Right cardiac atrium (tissue), 5 donors: ENCODE data around the gene FOXG1. TPM values are rescaled to one million over a fixed set of nuclear protein-coding genes. Genes with fewer than 3 reads are reported as not detected.

ENCODE experiments used
- ATAC-seq, 2 donors: fragments of 200-7000 bp; cut with Tn5 transposase; one replicate each; pipeline versions ENCODE4 v1.8.0 to v1.9.1; 2020; ENCODE audit warnings: moderate library complexity in 2 of 2, mild to moderate bottlenecking in 1 of 2
- DNase-seq, 3 donors: peaks; one replicate each; pipeline ENCODE4 v3.0.0-alpha.2; 2020
- H3K27ac ChIP-seq: one replicate; pipeline ENCODE4 v1.5.1; 2013; ENCODE audit warnings: mild to moderate bottlenecking, low read length, control low read depth, moderate library complexity
- H3K27me3 ChIP-seq: one replicate; pipeline ENCODE4 v1.6.1; 2013; ENCODE audit not compliant: control insufficient read depth, insufficient read depth
- H3K4me1 ChIP-seq: one replicate; pipeline ENCODE4 v1.6.1; 2013; ENCODE audit warnings: low read length; ENCODE audit not compliant: control insufficient read depth, insufficient read depth
- H3K4me3 ChIP-seq: one replicate; pipeline ENCODE4 v1.5.1; 2013; ENCODE audit warnings: low read length, control low read depth
- H3K9me3 ChIP-seq: one replicate; pipeline ENCODE4 v1.6.1; 2013; ENCODE audit warnings: low read length; ENCODE audit not compliant: control insufficient read depth
- WGBS: extraction: QIAGEN DNeasy Blood & Tissue Kit; methylation state at CpG from one replicate; pipeline ENCODE4 v1.1.7; 2013; 5-methylcytosine and 5-hydroxymethylcytosine counted together
- intact Hi-C, 4 donors: fragments of 100-400 bp; cut with DNase I; formaldehyde crosslinking; loops; one replicate each; pipeline versions ENCODE4 v1.11.0 to v1.14.0; 2022 to 2023
- polyA plus RNA-seq: library from polyadenylated mRNA; stranded (reverse); fragments of 200-250 nt; gene quantifications from one replicate; pipeline ENCODE4 v1.2.3, GENCODE V29; 2013
- total RNA-seq, 4 donors: library from RNA; stranded (reverse); fragmentation: NEBNext Ultra II Directional; extraction: Animal tissue kit (Norgen Biotek cat#: 25700); gene quantifications; one replicate each; pipeline ENCODE4 v1.2.1, GENCODE V29; 2021
- donor health status: healthy with polysubstance abuse.
- donor health status: DM: no; HTN: yes; CAD: no.
- donor health status: DM: no; HTN: no; CAD: no.
- donor health status: DM: no; HTN: yes; CAD: no; lungs with severe emphysema.
- donor health status: DM: yes; HTN: yes; CAD: no.

The FOXG1 gene
- total and polyA plus RNA-seq, 5 donors: 0.20 TPM; not detected in 4

- peaks cover 7% of the 10 kb centered on the region for H3K27me3 ChIP-seq
- no peak overlapping the region for H3K4me3 ChIP-seq
- H3K9me3 ChIP-seq: no peaks in the 10 kb centered on the region
- ATAC-seq (no peak), DNase-seq (no peak)
- WGBS: 9% methylated on average over 3 of the region's 3 CpGs
- H3K4me1 ChIP-seq: no peaks in the 10 kb centered on the region
- intact Hi-C loops: loop anchor here in 2 of 4 donors (5.0 to 10.0 kb wide), 3 partner anchors 776 to 1459 kb away; no protein-coding TSS in a partner anchor
- no peak overlapping the region for H3K27ac ChIP-seq
These were observed 10.7 kb upstream of the FOXG1 start for GRCh38 chr14:28755884-28756268.

GRCh38 chr14:28756269-28756883 lies 10.2 kb upstream of the FOXG1 start:
- no peak overlapping the region for H3K27ac ChIP-seq
- H3K27me3 ChIP-seq: peaks cover 11% of the 10 kb centered on the region
- DNase-seq: no peak
- no peak overlapping the region for H3K4me3 ChIP-seq
- no peaks in the 10 kb centered on the region for H3K9me3 ChIP-seq
- 8% methylated on average over 18 of the region's 18 CpGs for WGBS
- no peak for ATAC-seq
- intact Hi-C loops: loop anchor here in 2 of 4 donors (5.0 to 10.0 kb wide), 3 partner anchors 776 to 1458 kb away; no protein-coding TSS in a partner anchor
- no peaks in the 10 kb centered on the region for H3K4me1 ChIP-seq

DNA sequence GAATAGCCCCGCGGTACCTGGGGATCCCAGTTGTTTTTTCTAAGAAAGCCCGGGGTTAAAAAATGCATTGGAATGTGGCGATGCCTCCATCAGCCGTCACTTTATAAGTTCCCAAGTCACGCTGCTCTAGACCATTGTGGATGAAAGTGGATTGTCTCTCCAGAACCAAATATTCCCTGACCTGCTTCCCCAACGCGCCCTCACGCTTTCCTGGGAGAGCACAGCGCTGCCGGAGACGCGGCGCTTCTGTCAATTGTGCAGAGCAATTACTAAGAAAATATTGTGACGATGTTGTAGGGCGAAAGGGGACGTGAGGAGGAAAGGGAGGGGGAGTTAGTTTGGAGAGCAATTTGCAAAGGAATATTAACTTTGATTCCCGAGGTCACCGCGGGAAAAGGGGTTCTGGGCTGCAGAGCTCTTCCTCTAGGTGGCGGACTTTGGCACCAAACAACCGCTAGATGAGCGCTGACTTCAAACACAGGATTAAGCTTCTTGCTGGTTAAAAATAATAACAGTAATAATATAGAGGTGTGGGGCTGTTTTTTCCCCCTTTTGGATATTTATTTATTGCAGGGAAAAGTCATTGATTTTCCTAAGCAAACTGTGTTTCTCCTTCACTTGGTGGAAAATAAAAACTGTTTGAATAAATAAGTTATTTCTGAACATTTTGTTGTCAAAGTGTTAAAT lies 9.6 kb upstream of the FOXG1 start:
- no peaks in the 10 kb centered on the region for H3K4me1 ChIP-seq
- peaks cover 11% of the 10 kb centered on the region for H3K27me3 ChIP-seq
- DNase-seq: no peak
- WGBS: 5% methylated on average over 23 of the region's 23 CpGs
- ATAC-seq: no peak
- no peak overlapping the region for H3K27ac ChIP-seq
- intact Hi-C loops: loop anchor here in 2 of 4 donors (5.0 to 10.0 kb wide), 3 partner anchors 775 to 1458 kb away; no protein-coding TSS in a partner anchor
- H3K9me3 ChIP-seq: no peaks in the 10 kb centered on the region
- H3K4me3 ChIP-seq: no peak overlapping the region

DNA sequence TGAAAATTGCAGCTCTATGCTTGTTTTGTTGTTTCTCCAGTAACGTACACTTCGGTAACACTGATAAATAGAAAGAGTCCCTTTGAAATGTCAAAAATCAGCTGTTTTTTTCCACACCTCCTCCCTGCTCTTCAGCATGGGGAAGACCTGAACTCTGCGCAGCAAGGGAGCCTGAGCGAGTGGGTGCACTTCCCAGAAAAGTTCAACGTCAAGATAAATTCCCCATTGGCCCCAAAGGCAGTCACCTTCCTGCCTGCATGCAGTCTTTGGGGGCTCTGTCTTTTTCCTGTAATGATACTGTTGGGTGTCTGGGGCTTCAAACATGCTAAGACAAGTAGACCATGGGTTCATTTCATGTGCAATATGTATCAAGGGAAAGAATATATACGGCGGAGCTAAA lies 8.8 kb upstream of the FOXG1 start:
- Histone ChIP-seq H3K4me1 (no peaks in the 10 kb centered on the region), H3K27ac (no peak overlapping the region), H3K4me3 (no peak overlapping the region), H3K9me3 (no peaks in the 10 kb centered on the region), H3K27me3 (peaks cover 14% of the 10 kb centered on the region)
- intact Hi-C loops: loop anchor here in 2 of 4 donors (5.0 to 10.0 kb wide), 3 partner anchors 775 to 1457 kb away; no protein-coding TSS in a partner anchor
- 13% methylated on average over 7 of the region's 7 CpGs for WGBS
- no peak for DNase-seq
- ATAC-seq: no peak

GRCh38 chr14:28758253-28758884 lies 8.2 kb upstream of the FOXG1 start:
- Histone ChIP-seq H3K27me3 (peaks cover 17% of the 10 kb centered on the region), H3K9me3 (no peaks in the 10 kb centered on the region), H3K4me1 (no peaks in the 10 kb centered on the region), H3K4me3 (no peak overlapping the region), H3K27ac (no peak overlapping the region)
- 11% methylated on average over 12 of the region's 12 CpGs for WGBS
- DNase-seq (no peak), ATAC-seq (no peak)
- intact Hi-C loops: loop anchor here in 2 of 4 donors (5.0 to 10.0 kb wide), 3 partner anchors 774 to 1456 kb away; no protein-coding TSS in a partner anchor

GRCh38 chr14:28758885-28759652 lies 7.5 kb upstream of the FOXG1 start:
- no peak overlapping the region for H3K4me3 ChIP-seq

GRCh38 chr14:28759653-28760313 lies 6.8 kb upstream of the FOXG1 start:
- H3K27me3 ChIP-seq: peaks cover 14% of the 10 kb centered on the region
- H3K27ac ChIP-seq: no peak overlapping the region
- WGBS: 8% methylated on average over 36 of the region's 36 CpGs
- no peaks in the 10 kb centered on the region for H3K4me1 ChIP-seq
- ATAC-seq: no peak
- H3K4me3 ChIP-seq: no peak overlapping the region
- DNase-seq: no peak
- intact Hi-C loops: loop anchor here in 2 of 4 donors (5.0 to 10.0 kb wide), 3 partner anchors 773 to 1455 kb away; no protein-coding TSS in a partner anchor
- H3K9me3 ChIP-seq: no peaks in the 10 kb centered on the region

More at GRCh38 chr14:28758885-28759652, 7.5 kb upstream of the FOXG1 start:
- H3K27ac ChIP-seq: no peak overlapping the region
- no peak for ATAC-seq
- DNase-seq: no peak
- 5% methylated on average over 30 of the region's 30 CpGs for WGBS
- H3K4me1 ChIP-seq: no peaks in the 10 kb centered on the region
- H3K27me3 ChIP-seq: peaks cover 17% of the 10 kb centered on the region
- intact Hi-C loops: loop anchor here in 2 of 4 donors (5.0 to 10.0 kb wide), 3 partner anchors 773 to 1456 kb away; no protein-coding TSS in a partner anchor
- H3K9me3 ChIP-seq: no peaks in the 10 kb centered on the region

DNA sequence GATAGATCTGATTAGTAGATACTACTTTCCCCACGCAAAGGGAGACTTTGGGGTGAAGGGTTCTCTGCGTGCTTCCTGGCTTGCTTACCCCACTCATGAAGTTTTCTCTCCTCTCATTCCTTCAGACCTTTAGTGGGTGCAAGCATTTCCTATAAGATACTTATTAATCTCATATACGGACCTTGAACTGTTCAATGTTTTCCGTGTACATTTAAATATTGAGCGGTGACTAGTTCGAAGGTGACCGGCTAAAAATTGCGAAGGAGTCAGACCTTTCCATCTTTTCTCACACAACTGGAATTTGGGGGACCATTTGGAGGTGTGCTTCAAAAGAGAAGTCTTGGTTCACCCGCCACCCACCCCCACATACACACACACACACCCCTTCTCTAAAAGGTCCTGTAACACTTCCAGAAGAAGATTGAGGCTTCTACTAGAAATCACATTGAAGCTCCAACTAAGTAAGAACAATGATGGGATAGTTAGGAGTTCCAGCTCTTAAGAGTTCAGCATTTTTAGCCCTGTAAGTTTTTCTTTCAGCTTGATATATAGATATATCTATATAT lies 6.1 kb upstream of the FOXG1 start:
- no peak for DNase-seq

DNA sequence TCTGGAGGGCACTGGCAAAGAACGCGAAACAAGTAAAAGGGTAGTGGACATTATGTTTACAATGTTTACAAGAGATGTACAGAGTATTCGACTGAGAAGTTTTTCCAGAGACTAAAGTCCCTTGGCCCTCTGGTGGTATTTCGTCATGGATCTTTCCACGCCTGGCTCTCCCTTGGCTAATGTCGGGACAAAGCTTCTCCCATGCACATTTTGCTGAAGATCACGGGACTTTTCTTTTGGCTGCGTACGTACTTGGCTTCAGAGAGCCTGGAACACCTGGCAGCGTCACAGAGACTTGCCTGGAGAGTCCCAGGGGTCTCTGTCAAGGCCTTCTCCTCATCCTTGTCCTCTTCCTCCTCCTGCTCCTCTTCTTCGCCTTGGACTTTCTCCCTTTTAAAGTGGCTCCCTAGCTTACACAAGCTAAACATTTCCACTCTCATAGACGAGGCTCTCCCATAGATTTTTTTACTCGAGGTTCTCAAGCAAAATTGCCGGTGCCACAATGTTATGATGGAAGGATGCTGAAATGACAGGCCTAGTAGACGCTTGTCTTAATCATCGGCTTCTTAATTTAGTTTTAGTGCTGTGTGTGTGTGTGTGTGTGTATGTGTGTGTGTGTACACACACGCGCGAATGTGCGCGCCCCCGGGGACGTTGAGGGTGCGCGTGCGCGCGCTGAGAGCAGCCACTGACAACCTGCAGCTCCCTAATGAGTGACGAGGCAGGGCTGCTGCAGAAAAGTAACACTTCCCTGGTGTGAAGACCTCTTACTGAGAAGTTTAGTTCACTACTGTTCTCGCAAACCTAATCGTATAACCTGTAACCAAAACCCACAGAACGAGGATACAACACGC lies 4.9 kb upstream of the FOXG1 start:
- Histone ChIP-seq H3K4me3 (no peak overlapping the region), H3K4me1 (peaks cover 4% of the 10 kb centered on the region), H3K27me3 (peaks cover 14% of the 10 kb centered on the region), H3K27ac (no peak overlapping the region), H3K9me3 (no peaks in the 10 kb centered on the region)
- ATAC-seq (no peak), DNase-seq (no peak)
- intact Hi-C loops: no loop called here
- WGBS: 12% methylated on average over 33 of the region's 33 CpGs

More for the DNA sequence above, 6.1 kb upstream of the FOXG1 start:
- H3K4me3 ChIP-seq: no peak overlapping the region
- intact Hi-C loops: no loop called here
- H3K9me3 ChIP-seq: no peaks in the 10 kb centered on the region
- H3K4me1 ChIP-seq: no peaks in the 10 kb centered on the region
- no peak for ATAC-seq
- H3K27me3 ChIP-seq: peaks cover 14% of the 10 kb centered on the region
- 14% methylated on average over 9 of the region's 9 CpGs for WGBS
- no peak overlapping the region for H3K27ac ChIP-seq
